NCI-H128 (cell line): ENCODE data around the gene ECT2L.
"Not testable (repeated sequence)": the region's sequence is repeated elsewhere in the genome, so short reads cannot be mapped to it uniquely, and the experiment has no call there.

Experiments used
- DNase-seq: peaks from one replicate; lab custom pipeline; 2025; ENCODE audit not compliant: unreplicated experiment; lab: John Stamatoyannopoulos, UW

The ECT2L gene

GRCh38 chr6:138923561-138923960 is 127.7 kb downstream of the ECT2L start:
- no peak for DNase-seq

- no peak for DNase-seq
Observed at GRCh38 chr6:138925806-138926205, 129.9 kb downstream of the ECT2L start.

GRCh38 chr6:138926579-138926978 is 130.7 kb downstream of the ECT2L start:
- DNase-seq: no peak

- DNase-seq: no peak
Observed at GRCh38 chr6:138931660-138932059, 135.8 kb downstream of the ECT2L start.

- not testable (repeated sequence) for DNase-seq
Observed at GRCh38 chr6:138936873-138937272, 141.0 kb downstream of the ECT2L start.

- no peak for DNase-seq
Observed at GRCh38 chr6:138943089-138943625, 147.3 kb downstream of the ECT2L start.

- no peak for DNase-seq
Observed at GRCh38 chr6:138944412-138944811, 148.5 kb downstream of the ECT2L start.

GRCh38 chr6:138945354-138945753 is 149.5 kb downstream of the ECT2L start:
- no peak for DNase-seq

- DNase-seq: no peak
Observed at GRCh38 chr6:138948004-138948403, 152.1 kb downstream of the ECT2L start.

- no peak for DNase-seq
Observed at GRCh38 chr6:138948546-138949179, 152.8 kb downstream of the ECT2L start.

- DNase-seq: no peak
Observed at GRCh38 chr6:138953451-138953850, 157.6 kb downstream of the ECT2L start.
